Caco-2 (cell line): Measurements from ENCODE around the gene EGFR. TPM values are rescaled to one million over a fixed set of nuclear protein-coding genes. Genes with fewer than 3 reads are reported as not detected.

Experiments
- BruUV-seq: library from RNA; stranded (reverse); fragments of 400-500 nt; replicated peaks from 2 replicates; lab custom pipeline; 2021; lab: Mats Ljungman, UMichigan
- CTCF ChIA-PET: fragments of 300-600 bp; sonication (Branson Sonifier 250); formaldehyde crosslinking; loops from one replicate; lab custom pipeline; 2022; ENCODE audit warnings: antibody characterized with exemption; lab: Charles Lee
- POLR2A ChIA-PET: fragments of 300-600 bp; sonication (Branson Sonifier 250); formaldehyde crosslinking; loops from one replicate; lab custom pipeline; 2022; ENCODE audit warnings: antibody characterized with exemption; lab: Charles Lee
- DNase-seq, 2 experiments: peaks; one replicate each; pipeline versions ENCODE4 v3.0.0 to v3.0.0-alpha.2; 2020 to 2022
- H3K27me3 ChIP-seq: replicated peaks from 2 replicates; pipeline ENCODE4 v1.6.0; 2011; ENCODE audit warnings: low read length; ENCODE audit not compliant: control insufficient read depth, insufficient read depth
- H3K36me3 ChIP-seq: 2 replicates; pipeline ENCODE4 v1.5.1; 2011; ENCODE audit warnings: low read length; ENCODE audit not compliant: control insufficient read depth, insufficient read depth
- H3K4me1 ChIP-seq: fragments of 250-450 bp; sonication (Bioruptor Pico); 2 replicates; pipeline ENCODE4 v1.5.1; 2020; ENCODE audit warnings: mild to moderate bottlenecking
- H3K4me3 ChIP-seq: 2 replicates; pipeline ENCODE4 v1.5.1; 2011; ENCODE audit warnings: low read depth, mild to moderate bottlenecking, control low read depth, low read length
- H3K9me3 ChIP-seq: fragments of 250-450 bp; sonication (Bioruptor Pico); 2 replicates; pipeline ENCODE4 v1.5.1; 2020; ENCODE audit warnings: mild to moderate bottlenecking, moderate library complexity
- H3K27ac Mint-ChIP-seq: one replicate; pipeline ENCODE4 v1.8.0; 2022; ENCODE audit warnings: mixed read lengths; ENCODE audit not compliant: unreplicated experiment
- H3K27me3 Mint-ChIP-seq: one replicate; pipeline ENCODE4 v1.8.0; 2022; ENCODE audit warnings: mixed read lengths; ENCODE audit not compliant: insufficient read depth, unreplicated experiment
- H3K36me3 Mint-ChIP-seq: one replicate; pipeline ENCODE4 v1.8.0; 2022; ENCODE audit warnings: mild to moderate bottlenecking, mixed read lengths; ENCODE audit not compliant: insufficient read depth, unreplicated experiment
- H3K4me1 Mint-ChIP-seq: one replicate; pipeline ENCODE4 v1.8.0; 2022; ENCODE audit warnings: low read depth, mixed read lengths; ENCODE audit not compliant: unreplicated experiment
- H3K4me3 Mint-ChIP-seq: one replicate; pipeline ENCODE4 v1.8.0; 2022; ENCODE audit warnings: mild to moderate bottlenecking, moderate library complexity, mixed read lengths; ENCODE audit not compliant: unreplicated experiment
- H3K9me3 Mint-ChIP-seq: one replicate; pipeline ENCODE4 v1.8.0; 2022; ENCODE audit warnings: mixed read lengths; ENCODE audit not compliant: unreplicated experiment
- intact Hi-C: fragments of 100-400 bp; cut with micrococcal nuclease; formaldehyde crosslinking; loops from one replicate; pipeline ENCODE4 v1.10.0; 2022; ENCODE audit not compliant: unreplicated experiment
- total RNA-seq: library from RNA; stranded (reverse); gene quantifications from 2 replicates; pipeline ENCODE4 v1.2.3, GENCODE V29; 2022
- TF ChIP-seq, protein P1 (sequence below), 2 experiments: fragments of 200-600 bp in 1 of 2; IDR thresholded peaks; 1 replicate in 1 of 2; 2 replicates in 1 of 2; pipeline versions ENCODE4 v1.5.1 to v1.8.0; 2011 to 2022; ENCODE audit warnings: antibody characterized with exemption in 1 of 2, control low read depth in 1 of 2, inconsistent platforms in 1 of 2, low read depth in 1 of 2, low read length in 1 of 2, mild to moderate bottlenecking in 1 of 2, moderate library complexity in 1 of 2; ENCODE audit not compliant: insufficient read depth in 1 of 2, severe bottlenecking in 1 of 2, unreplicated experiment in 1 of 2

The EGFR gene
- total RNA-seq, 1 experiment from 2014 or later: 60.1 TPM

DNA sequence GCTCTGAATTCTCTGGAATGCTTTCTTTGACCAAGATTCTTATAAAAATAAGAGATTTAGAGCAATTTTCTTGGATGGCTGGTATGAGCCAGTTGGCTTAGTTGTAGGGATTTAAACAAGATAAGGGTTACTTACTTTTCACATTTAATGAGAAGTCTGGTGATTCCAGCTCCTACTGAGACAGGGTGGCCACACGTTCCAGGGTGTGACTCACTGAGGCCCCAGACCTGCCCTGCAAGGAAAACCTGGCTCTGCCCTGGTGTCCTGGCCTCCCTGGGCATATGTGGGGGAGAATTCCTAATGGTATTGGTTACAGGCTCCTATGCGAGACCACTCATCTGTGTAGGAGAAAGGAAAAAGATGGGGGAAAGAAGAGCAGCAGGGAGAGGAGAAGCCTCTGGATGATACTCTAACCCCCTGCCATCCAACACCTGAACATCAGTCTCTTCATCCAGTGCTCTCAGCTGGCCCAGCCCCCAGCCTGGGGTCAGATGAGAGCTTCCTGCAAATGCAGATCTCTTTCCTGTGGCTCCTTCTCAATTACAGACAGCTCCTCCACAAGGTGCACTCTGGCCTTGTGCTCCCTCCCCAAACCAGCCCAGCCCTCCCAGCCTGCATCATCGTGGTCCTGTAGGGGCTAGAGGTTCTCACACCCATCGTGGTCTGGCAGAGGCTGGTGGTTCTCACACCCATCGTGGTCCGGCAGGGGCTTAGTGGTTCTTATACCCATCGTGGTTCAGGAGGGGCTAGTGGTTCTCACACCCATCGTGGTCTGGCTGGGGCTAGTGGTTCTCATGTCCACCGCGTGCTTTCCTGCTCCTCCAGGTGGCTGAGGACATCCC, 139.9 kb downstream of the EGFR start:
- CTCF ChIA-PET: no interaction called here
- no peak overlapping the region for H3K4me3 ChIP-seq
- Mint-ChIP-seq H3K9me3 (no peaks in the 10 kb centered on the region), H3K4me3 (no peak overlapping the region), H3K36me3 (peaks cover 24% of the 10 kb centered on the region), H3K4me1 (no peaks in the 10 kb centered on the region), H3K27ac (no peak overlapping the region), H3K27me3 (no peaks in the 10 kb centered on the region)
- no peaks in the 10 kb centered on the region for H3K9me3 ChIP-seq
- no peaks in the 10 kb centered on the region for H3K27me3 ChIP-seq
- peaks cover 2% of the 10 kb centered on the region for H3K36me3 ChIP-seq
- POLR2A ChIA-PET: no interaction called here
- no peaks in the 10 kb centered on the region for H3K4me1 ChIP-seq
- TF ChIP-seq, protein P1, sequence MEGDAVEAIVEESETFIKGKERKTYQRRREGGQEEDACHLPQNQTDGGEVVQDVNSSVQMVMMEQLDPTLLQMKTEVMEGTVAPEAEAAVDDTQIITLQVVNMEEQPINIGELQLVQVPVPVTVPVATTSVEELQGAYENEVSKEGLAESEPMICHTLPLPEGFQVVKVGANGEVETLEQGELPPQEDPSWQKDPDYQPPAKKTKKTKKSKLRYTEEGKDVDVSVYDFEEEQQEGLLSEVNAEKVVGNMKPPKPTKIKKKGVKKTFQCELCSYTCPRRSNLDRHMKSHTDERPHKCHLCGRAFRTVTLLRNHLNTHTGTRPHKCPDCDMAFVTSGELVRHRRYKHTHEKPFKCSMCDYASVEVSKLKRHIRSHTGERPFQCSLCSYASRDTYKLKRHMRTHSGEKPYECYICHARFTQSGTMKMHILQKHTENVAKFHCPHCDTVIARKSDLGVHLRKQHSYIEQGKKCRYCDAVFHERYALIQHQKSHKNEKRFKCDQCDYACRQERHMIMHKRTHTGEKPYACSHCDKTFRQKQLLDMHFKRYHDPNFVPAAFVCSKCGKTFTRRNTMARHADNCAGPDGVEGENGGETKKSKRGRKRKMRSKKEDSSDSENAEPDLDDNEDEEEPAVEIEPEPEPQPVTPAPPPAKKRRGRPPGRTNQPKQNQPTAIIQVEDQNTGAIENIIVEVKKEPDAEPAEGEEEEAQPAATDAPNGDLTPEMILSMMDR (IDR thresholded peaks at IDR 0.05; ENCODE audit: insufficient read depth in 1 of 2, low read depth in 1 of 2, low read length in 1 of 2, severe bottlenecking in 1 of 2, unreplicated experiment in 1 of 2): no peak
- DNase-seq: no peak
- intact Hi-C loops: loop anchor here (10.0 kb wide), 1 partner anchor 374 kb away; no protein-coding TSS in a partner anchor
- BruUV-seq: no TSS peak

DNA sequence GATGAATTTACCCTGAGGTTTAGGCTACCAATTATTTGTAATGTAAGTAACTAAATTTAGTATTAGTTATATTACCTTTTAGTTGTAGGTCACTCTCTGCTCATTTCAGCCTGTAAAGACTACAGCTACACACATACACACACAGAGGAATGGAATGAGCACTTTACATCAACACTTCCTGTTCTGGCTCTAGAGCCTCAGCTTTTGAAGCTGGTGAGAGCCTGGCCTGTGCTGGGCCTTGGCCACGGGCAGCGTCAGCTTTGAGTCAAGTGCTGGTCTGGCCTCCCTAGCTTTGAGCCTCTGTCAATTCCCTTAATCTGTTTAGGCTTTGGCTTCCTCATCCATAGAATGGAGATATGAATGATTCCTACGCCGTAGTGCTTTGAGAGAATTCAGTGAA, 141.7 kb downstream of the EGFR start:
- peaks cover 22% of the 10 kb centered on the region for H3K36me3 Mint-ChIP-seq
- intact Hi-C loops: no loop called here
- POLR2A ChIA-PET: no interaction called here

DNA sequence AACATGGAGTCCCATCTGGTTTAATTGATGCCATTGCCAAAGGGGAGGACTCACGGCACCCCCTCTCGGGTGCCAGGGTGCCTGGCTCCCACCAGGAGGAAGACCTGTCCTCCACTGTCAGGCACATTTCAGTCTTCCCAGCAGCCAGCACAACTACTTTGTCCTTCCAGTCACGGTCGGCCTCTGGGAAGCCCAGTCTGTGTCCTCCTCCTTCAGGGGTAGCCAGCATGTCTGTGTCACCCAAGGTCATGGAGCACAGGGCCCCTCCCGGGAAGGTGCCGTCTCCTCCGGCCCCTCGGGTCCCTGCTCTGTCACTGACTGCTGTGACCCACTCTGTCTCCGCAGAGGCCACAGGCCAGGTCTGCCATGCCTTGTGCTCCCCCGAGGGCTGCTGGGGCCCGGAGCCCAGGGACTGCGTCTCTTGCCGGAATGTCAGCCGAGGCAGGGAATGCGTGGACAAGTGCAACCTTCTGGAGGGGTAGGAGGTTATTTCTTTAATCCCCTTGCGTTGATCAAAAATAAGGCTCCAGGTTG, 142.4 kb downstream of the EGFR start:
- Mint-ChIP-seq H3K27ac (no peak overlapping the region), H3K4me3 (no peak overlapping the region), H3K27me3 (no peaks in the 10 kb centered on the region), H3K9me3 (peaks cover under 1% of the 10 kb centered on the region), H3K4me1 (no peaks in the 10 kb centered on the region), H3K36me3 (peaks cover 16% of the 10 kb centered on the region)
- CTCF ChIA-PET: no interaction called here
- TF ChIP-seq, protein P1 (IDR thresholded peaks at IDR 0.05; ENCODE audit: insufficient read depth in 1 of 2, low read depth in 1 of 2, low read length in 1 of 2, severe bottlenecking in 1 of 2, unreplicated experiment in 1 of 2): no peak
- Histone ChIP-seq H3K36me3 (peaks cover 2% of the 10 kb centered on the region), H3K9me3 (no peaks in the 10 kb centered on the region), H3K27me3 (no peaks in the 10 kb centered on the region), H3K4me3 (no peak overlapping the region), H3K4me1 (no peaks in the 10 kb centered on the region)
- BruUV-seq: no TSS peak
- no peak for DNase-seq
- POLR2A ChIA-PET: no interaction called here
- intact Hi-C loops: no loop called here

More for the DNA sequence above, 141.7 kb downstream of the EGFR start:
- CTCF ChIA-PET: no interaction called here
- no TSS peak for BruUV-seq
- no peak overlapping the region for H3K4me3 Mint-ChIP-seq
- no peaks in the 10 kb centered on the region for H3K27me3 Mint-ChIP-seq
- H3K9me3 Mint-ChIP-seq: no peaks in the 10 kb centered on the region
- no peaks in the 10 kb centered on the region for H3K27me3 ChIP-seq
- H3K9me3 ChIP-seq: no peaks in the 10 kb centered on the region
- no peaks in the 10 kb centered on the region for H3K4me1 ChIP-seq
- no peak overlapping the region for H3K27ac Mint-ChIP-seq
- no peak overlapping the region for H3K4me3 ChIP-seq
- no peak for DNase-seq
- H3K36me3 ChIP-seq: peaks cover 2% of the 10 kb centered on the region
- TF ChIP-seq, protein P1 (IDR thresholded peaks at IDR 0.05; ENCODE audit: insufficient read depth in 1 of 2, low read depth in 1 of 2, low read length in 1 of 2, severe bottlenecking in 1 of 2, unreplicated experiment in 1 of 2): no peak
- H3K4me1 Mint-ChIP-seq: no peaks in the 10 kb centered on the region
